ENCODE data around the gene PIK3R2.
A peak's percentile ranks its signal among the peaks of the same experiment; 100 is the strongest.

PIK3R2 gene

GRCh38 chr19:18173054-18173571 lies 20.1 kb downstream of the PIK3R2 start:
- no peak for DNase-seq (ENCODE audit: low read depth, low spot score)

DNA sequence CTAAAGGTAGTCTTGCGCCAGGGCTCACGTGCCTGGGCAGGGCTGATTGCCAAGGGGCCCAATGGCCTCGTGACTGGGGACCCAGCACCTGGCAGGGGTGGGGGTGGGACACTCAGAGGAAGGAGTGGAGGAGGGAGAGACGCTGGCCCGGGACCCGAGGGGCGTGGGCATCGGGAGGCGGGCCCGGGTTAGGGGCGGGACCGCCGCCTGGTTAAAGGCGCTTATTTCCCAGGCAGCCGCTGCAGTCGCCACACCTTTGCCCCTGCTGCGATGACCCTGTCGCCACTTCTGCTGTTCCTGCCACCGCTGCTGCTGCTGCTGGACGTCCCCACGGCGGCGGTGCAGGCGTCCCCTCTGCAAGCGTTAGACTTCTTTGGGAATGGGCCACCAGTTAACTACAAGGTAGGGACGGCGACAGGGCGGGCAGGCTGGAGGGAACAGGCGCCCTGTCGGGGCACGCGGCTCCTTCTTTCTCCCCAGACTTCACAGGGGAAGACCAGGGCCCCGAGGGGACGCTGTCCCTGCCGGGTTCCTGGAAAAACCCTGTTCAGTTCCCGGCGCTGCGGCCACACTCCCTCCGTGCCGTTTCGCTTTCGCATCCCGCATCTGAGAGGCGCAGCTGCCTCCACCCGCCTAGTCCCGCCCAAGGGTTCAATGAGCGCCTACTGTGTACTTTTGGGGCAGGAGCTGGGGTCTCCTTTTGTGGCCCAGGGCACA lies 20.8 kb downstream of the PIK3R2 start, which contains the start of gene IFI30:
IFI30 (plus strand) TSS at position 242 of the 717 bp plus-strand sequence; CDS start at position 271, 29 bp downstream.
- no peak for DNase-seq (ENCODE audit: low read depth, low spot score)

GRCh38 chr19:18174983-18175382 lies 22.0 kb downstream of the PIK3R2 start:
- DNase-seq (ENCODE audit: low read depth, low spot score) = no peak

DNA sequence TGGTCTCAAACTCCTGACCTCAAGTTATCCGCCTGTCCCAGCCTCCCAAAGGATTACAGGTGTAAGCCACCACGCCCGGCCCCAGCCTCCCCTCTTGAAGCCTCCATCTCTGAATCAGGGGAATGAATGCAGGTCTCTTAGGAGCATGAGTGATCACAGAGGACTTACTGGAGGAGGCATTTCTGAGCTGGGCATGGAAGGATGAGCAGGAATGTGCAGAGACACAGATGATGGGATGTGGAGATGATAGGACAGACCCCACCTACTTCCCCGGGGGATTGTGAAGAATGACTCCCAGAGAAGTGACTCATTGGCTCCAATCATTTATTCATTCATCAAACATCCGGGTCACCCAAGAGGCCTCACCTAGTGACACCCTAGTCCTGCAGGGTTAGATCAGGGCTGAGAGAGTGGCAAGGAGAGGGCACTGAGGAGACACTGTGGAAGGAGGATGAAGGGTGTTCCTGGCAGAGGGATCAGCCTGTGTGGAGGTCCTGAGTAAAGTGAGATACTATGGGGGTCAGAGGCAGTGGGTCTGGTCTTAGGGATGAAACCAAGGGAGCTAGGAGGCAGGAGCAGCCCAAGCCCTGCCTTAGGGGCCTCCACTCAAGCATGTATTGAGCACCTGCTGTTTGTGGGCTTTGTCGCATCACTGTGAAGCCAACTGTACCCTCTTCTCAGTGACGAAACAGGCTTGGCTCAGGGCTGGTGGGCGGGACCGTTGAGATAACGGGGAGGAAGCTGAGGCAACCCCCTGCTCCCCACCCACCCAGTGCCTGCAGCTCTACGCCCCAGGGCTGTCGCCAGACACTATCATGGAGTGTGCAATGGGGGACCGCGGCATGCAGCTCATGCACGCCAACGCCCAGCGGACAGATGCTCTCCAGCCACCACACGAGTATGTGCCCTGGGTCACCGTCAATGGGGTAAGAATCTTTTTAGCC lies 23.7 kb downstream of the PIK3R2 start:
- no peak for DNase-seq (ENCODE audit: low read depth, low spot score)

- DNase-seq (ENCODE audit: low read depth, low spot score) = no peak
Measured at GRCh38 chr19:18179957-18180356, 27.0 kb downstream of the PIK3R2 start.

- DNase-seq (ENCODE audit: low read depth, low spot score) = no peak
Measured at GRCh38 chr19:18183529-18183928, 30.6 kb downstream of the PIK3R2 start.

GRCh38 chr19:18185538-18185937 lies 32.6 kb downstream of the PIK3R2 start:
- no peak for DNase-seq (ENCODE audit: low read depth, low spot score)

DNA sequence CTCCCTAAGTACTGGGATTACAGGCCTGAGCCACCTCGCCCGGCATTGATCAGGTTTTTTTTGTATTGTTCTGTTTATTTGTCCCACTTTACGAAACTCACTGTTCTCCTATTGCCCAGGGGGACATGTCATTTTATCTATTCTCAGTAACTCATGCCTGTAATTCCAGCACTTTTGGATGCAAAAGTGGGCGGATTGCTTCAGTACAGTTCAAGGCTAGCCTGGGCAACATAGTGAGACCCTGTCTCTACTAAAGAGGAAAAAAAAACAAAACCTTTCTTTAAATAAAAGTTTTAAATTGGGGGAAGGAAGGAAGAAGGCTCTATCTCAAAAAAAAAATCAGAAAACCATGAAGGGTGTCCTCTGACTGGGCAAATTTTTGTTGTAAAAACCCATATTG lies 37.3 kb downstream of the PIK3R2 start:
- no peak for DNase-seq (ENCODE audit: low read depth, low spot score)

DNA sequence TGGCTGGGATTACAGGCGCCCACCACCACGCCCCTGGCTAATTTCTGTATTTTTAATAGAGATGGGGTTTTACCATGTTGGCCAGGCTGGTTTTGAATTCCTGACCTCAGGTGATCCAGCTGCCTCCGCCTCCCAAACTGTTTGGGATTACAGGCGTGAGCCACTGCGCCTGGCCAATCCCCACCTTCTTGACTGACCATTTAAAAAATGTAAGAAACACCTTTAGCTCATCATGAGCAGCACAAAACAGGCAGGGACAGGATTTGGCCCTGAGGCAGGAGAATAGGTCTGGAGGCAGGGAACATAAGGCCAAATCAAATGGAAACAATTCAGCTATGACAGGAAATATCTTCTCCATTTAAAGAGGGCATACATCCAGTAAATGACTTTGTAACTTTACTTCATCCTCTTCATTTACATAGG lies 38.7 kb downstream of the PIK3R2 start:
- DNase-seq (ENCODE audit: low read depth, low spot score) = no peak

- DNase-seq (ENCODE audit: low read depth, low spot score) = peak; percentile 99
Measured at GRCh38 chr19:18192673-18193387, 39.9 kb downstream of the PIK3R2 start, which contains the start of gene MPV17L2. Gene MPV17L2 (plus strand): TSS chr19:18193218. CDS start chr19:18193282, 64 bp downstream.

- no peak for DNase-seq (ENCODE audit: low read depth, low spot score)
Measured at GRCh38 chr19:18193388-18194180, 40.6 kb downstream of the PIK3R2 start.

DNA sequence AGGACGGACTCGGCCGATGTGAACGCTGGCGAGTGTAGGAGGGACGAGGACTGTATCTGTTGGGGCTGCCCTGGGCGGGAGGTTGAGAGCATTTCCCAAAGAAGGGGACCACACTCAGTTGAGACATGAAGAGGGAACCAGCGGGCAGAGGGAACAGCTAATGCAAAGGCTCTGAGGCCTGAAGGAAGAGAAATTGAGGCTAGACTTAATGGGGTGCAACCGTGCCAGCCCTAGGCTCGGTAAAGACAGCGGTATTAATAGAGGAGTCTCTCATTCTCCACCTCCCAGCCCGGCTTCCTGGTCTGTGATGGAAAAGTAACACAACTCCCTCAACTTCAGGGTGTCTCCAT lies 41.2 kb downstream of the PIK3R2 start:
- no peak for DNase-seq (ENCODE audit: low read depth, low spot score)

- DNase-seq (ENCODE audit: low read depth, low spot score) = no peak
Measured at GRCh38 chr19:18194554-18195238, 41.7 kb downstream of the PIK3R2 start.

- no peak for DNase-seq (ENCODE audit: low read depth, low spot score)
Measured at GRCh38 chr19:18196511-18196845, 43.5 kb downstream of the PIK3R2 start.

- no peak for DNase-seq (ENCODE audit: low read depth, low spot score)
Measured at GRCh38 chr19:18197306-18197705, 44.3 kb downstream of the PIK3R2 start.

- no peak for DNase-seq (ENCODE audit: low read depth, low spot score)
Measured at GRCh38 chr19:18197941-18198340, 45.0 kb downstream of the PIK3R2 start.

DNA sequence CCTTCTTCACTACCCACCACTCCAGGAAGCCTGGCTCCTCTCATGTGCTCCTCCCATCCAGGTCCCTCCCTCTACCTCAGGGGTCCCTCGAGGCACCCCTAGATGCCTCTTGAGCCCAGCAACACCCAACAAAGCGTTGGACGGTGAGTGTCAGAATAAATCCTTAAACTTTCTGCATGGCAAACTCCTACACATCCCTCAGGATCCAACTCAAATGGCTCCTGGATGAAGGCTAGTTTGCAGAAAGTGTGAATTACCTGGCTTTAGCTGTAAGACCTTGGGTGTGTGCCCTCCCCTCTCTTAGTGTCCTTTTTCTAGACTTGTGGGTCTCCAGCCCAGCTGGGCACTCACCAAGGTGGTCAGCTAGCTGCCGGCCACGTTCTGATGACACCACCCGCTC lies 45.4 kb downstream of the PIK3R2 start:
- no peak for DNase-seq (ENCODE audit: low read depth, low spot score)

- no peak for DNase-seq (ENCODE audit: low read depth, low spot score)
Measured at GRCh38 chr19:18202397-18202777, 49.4 kb downstream of the PIK3R2 start.

DNA sequence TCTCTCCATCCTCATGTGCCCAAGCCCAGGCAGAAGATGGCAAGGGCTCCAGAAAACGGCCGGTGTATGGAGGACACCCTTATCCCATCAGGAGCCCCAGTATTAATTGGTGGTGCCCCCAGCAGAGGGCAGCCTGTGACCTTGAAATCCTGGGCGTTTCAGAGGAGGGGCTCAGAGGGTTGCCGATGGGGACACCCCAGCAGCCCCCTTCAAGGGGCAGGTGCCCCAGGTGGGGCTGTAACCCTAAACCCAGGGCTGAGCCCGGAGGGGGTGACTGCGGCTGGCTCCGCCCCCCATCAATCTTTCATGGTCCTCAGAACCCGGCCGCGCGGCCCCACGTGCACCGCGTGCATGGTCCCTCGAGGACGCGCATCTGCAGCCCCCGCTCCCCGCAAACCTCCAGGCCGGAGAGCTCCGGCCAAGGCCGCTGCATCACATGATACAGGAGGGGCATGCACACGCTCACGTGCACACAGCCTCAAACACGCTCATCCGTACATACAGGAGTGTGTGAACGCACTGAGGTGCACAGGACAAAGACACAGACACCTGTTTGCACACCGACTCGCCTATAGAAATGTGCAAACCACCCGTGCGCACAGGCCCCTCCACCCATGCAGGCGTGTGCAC lies 49.9 kb downstream of the PIK3R2 start:
- DNase-seq (ENCODE audit: low read depth, low spot score) = no peak

DNA sequence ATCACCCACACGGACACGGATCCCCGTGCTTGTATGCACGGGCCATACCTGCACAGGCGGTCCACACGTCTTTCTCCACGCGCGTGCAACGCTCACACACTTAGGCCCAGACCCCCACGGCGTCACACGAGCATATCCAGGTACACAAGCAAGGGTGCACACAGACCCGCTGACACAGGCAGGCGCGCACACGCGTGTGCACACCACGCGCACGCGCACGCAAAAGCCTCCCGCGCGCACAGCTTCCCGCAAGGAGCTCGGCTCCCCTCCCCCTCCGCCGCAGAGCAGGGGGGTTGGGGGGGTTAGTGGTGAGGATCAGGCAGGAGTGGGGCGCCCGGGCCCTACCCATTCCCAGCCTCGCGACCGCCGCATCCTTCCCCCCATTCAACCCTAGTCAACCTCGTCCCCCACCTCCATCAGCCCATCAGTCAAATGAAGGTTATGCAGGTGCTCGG lies 50.5 kb downstream of the PIK3R2 start:
- DNase-seq (ENCODE audit: low read depth, low spot score) = no peak
